Measurements from ENCODE around the gene NDRG3.

DNA sequence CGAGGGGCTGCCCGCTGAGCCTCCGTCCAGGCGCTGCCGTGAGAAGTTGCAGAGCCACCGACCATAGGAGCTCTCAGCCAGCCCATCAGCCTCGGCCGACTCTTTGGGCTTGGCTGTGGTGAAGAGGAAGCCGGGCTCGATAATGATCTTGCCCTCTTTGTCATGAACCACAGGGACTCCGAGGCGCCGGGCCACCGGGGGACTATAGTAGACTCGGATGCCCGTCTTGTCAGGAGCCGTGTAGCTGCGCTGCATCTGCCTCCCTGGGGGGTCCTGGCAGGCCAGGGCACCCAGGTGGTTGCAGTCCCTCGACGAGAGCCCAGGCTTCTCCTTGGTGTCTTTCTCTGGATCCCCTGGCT is 48.2 kb upstream of the NDRG3 start:
- TF ChIP-seq CTCF (conservative IDR thresholded peaks at IDR 0.05) = no peak
- no peak for TF ChIP-seq EZH2 (IDR thresholded peaks at IDR 0.05; ENCODE audit: low read depth)

Data from PC-9 (cell line).